CD4-positive, alpha-beta memory T cell (primary cell): ENCODE measurements around the gene ARMH3. TPM values are rescaled to one million over a fixed set of nuclear protein-coding genes. Genes with fewer than 3 reads are reported as not detected.

Experiments used
- CTCF ChIA-PET: fragments of 350-600 bp; sonication (Branson Sonifier 250); formaldehyde crosslinking; loops from one replicate; lab custom pipeline; 2021; ENCODE audit warnings: inconsistent platforms; ENCODE audit not compliant: partially characterized antibody; lab: Charles Lee
- POLR2A ChIA-PET: fragments of 350-600 bp; sonication (Branson Sonifier 250); formaldehyde crosslinking; loops from one replicate; lab custom pipeline; 2021; ENCODE audit not compliant: partially characterized antibody; lab: Charles Lee
- DNase-seq, 5 donors: peaks; one replicate each; pipeline versions ENCODE4 v3.0.0 to v3.0.0-alpha.2; 2020 to 2022; ENCODE audit warnings: mixed read lengths in 1 of 5
- H3K27ac ChIP-seq: one replicate; pipeline ENCODE4 v1.7.0; 2013; ENCODE audit warnings: low read depth, low read length
- H3K27me3 ChIP-seq: 2 replicates; pipeline ENCODE4 v1.7.0; 2013; ENCODE audit warnings: mild to moderate bottlenecking, low read length, moderate library complexity; ENCODE audit not compliant: insufficient read depth
- H3K36me3 ChIP-seq: 2 replicates; pipeline ENCODE4 v1.7.0; 2013; ENCODE audit warnings: mild to moderate bottlenecking, low read length, moderate library complexity; ENCODE audit not compliant: insufficient read depth
- H3K4me1 ChIP-seq: 2 replicates; pipeline ENCODE4 v1.7.0; 2013; ENCODE audit warnings: mild to moderate bottlenecking, low read length, moderate library complexity; ENCODE audit not compliant: insufficient read depth
- H3K4me3 ChIP-seq, 2 donors: one replicate each; pipeline ENCODE4 v1.7.0; 2013; ENCODE audit warnings: low read length in 2 of 2, mild to moderate bottlenecking in 1 of 2
- H3K9me3 ChIP-seq, 2 donors: one replicate each; pipeline ENCODE4 v1.7.0; 2013; ENCODE audit warnings: low read length in 2 of 2, control low read depth in 1 of 2; ENCODE audit not compliant: control insufficient read depth in 1 of 2
- H3K27ac Mint-ChIP-seq, 7 donors: one replicate each; pipeline ENCODE4 v1.8.0; 2020 to 2021; ENCODE audit warnings: mixed read lengths in 7 of 7, mild to moderate bottlenecking in 6 of 7, inconsistent platforms in 3 of 7, moderate library complexity in 3 of 7
- H3K27me3 Mint-ChIP-seq, 2 donors: one replicate each; pipeline ENCODE4 v1.8.0; 2020 to 2021; ENCODE audit warnings: mixed read lengths in 2 of 2
- H3K36me3 Mint-ChIP-seq, 2 donors: one replicate each; pipeline ENCODE4 v1.8.0; 2020 to 2021; ENCODE audit warnings: mixed read lengths in 2 of 2, inconsistent platforms in 1 of 2, mild to moderate bottlenecking in 1 of 2
- H3K4me1 Mint-ChIP-seq, 4 donors: one replicate each; pipeline ENCODE4 v1.8.0; 2020 to 2021; ENCODE audit warnings: mixed read lengths in 4 of 4, mild to moderate bottlenecking in 1 of 4
- H3K4me3 Mint-ChIP-seq, 8 donors: one replicate each; pipeline ENCODE4 v1.8.0; 2020 to 2021; ENCODE audit warnings: mixed read lengths in 8 of 8, mild to moderate bottlenecking in 7 of 8, moderate library complexity in 6 of 8, inconsistent platforms in 3 of 8
- H3K9me3 Mint-ChIP-seq, 8 donors: one replicate each; pipeline ENCODE4 v1.8.0; 2020 to 2021; ENCODE audit warnings: mixed read lengths in 8 of 8, mild to moderate bottlenecking in 5 of 8, inconsistent platforms in 3 of 8, moderate library complexity in 1 of 8
- intact Hi-C: fragments of 100-400 bp; cut with micrococcal nuclease; formaldehyde crosslinking; loops from one replicate; pipeline ENCODE4 v1.15.1; 2023
- polyA plus RNA-seq, 2 donors: library from polyadenylated mRNA; unstranded; fragments of 300-500 nt; fragmentation: Illumina TruSeq; gene quantifications; one replicate each; pipeline ENCODE4 v1.2.3, GENCODE V29; 2021
- total RNA-seq, 2 experiments: library from RNA; stranded (reverse); gene quantifications; one replicate each; pipeline ENCODE4 v1.2.3, GENCODE V29; 2021

The ARMH3 gene
- total and polyA plus RNA-seq, 4 experiments from 2014 or later = 21.9 to 31.8 (median 30.0) TPM

GRCh38 chr10:101818872-101819633 lies 236.9 kb downstream of the ARMH3 start:
- intact Hi-C loops = loop anchor here (1.0 to 5.0 kb wide), 7 partner anchors 11 to 828 kb away; partner anchors contain the start of genes ARMH3, HPS6, NOLC1 and NPM3
- peaks cover 39% of the 10 kb centered on the region for H3K4me1 ChIP-seq
- Mint-ChIP-seq H3K4me1 (peaks cover 26 to 52% (median 34%) of the 10 kb centered on the region in 4 donors), H3K9me3 (no peaks in the 10 kb centered on the region), H3K4me3 (peak overlapping the region; percentile 94 to 100 (median 98)), H3K27ac (peak overlapping the region; percentile 91 to 100 (median 97)), H3K27me3 (no peaks in the 10 kb centered on the region), H3K36me3 (peaks cover 10 to 22% of the 10 kb centered on the region in 2 donors)
- peak overlapping the region; percentile 85 for H3K27ac ChIP-seq
- peak overlapping the region; percentile 74 to 95 for H3K4me3 ChIP-seq
- ChIA-PET POLR2A (interaction anchor here (0.9 to 9.9 kb wide), 25 partner anchors 10 to 924 kb away, joined by 3 to 204 read pairs (median 5); partner anchors contain the start of genes ARMH3, KCNIP2, NOLC1 and NPM3), CTCF (interaction anchor here (0.7 to 8.4 kb wide), 8 partner anchors 9 to 410 kb away, joined by 3 to 88 read pairs (median 6); partner anchors contain the start of genes KCNIP2 and NPM3)
- no peaks in the 10 kb centered on the region for H3K9me3 ChIP-seq
- H3K27me3 ChIP-seq = no peaks in the 10 kb centered on the region
- DNase-seq = no peak
- H3K36me3 ChIP-seq = no peaks in the 10 kb centered on the region

- H3K9me3 ChIP-seq = no peaks in the 10 kb centered on the region
- Mint-ChIP-seq H3K27me3 (no peaks in the 10 kb centered on the region), H3K4me3 (peak within 1 kb of the TSS; percentile 94 to 100 (median 98)), H3K27ac (peak within 1 kb of the TSS; percentile 91 to 100 (median 97)), H3K4me1 (peaks cover 31 to 59% (median 42%) of the 10 kb centered on the region in 4 donors), H3K36me3 (peaks cover 15 to 28% of the 10 kb centered on the region in 2 donors), H3K9me3 (no peaks in the 10 kb centered on the region)
- peak within 1 kb of the TSS; percentile 95 for H3K4me3 ChIP-seq
- peaks cover 5% of the 10 kb centered on the region for H3K36me3 ChIP-seq
- ChIA-PET CTCF (interaction anchor here (0.8 to 8.4 kb wide), 7 partner anchors 10 to 220 kb away, joined by 3 to 88 read pairs (median 6); partner anchors contain the start of genes KCNIP2 and NPM3), POLR2A (interaction anchor here (0.7 to 9.9 kb wide), 35 partner anchors 9 to 1578 kb away, joined by 3 to 204 read pairs (median 4); partner anchors contain the start of genes ACTR1A, ARMH3, ATP5MK and DPCD)
- intact Hi-C loops = loop anchor here (1.0 to 5.0 kb wide), 7 partner anchors 12 to 829 kb away; partner anchors contain the start of genes ARMH3, HPS6, NOLC1 and NPM3
- H3K27me3 ChIP-seq = no peaks in the 10 kb centered on the region
- peaks cover 47% of the 10 kb centered on the region for H3K4me1 ChIP-seq
- H3K27ac ChIP-seq = peak within 1 kb of the TSS; percentile 85
- DNase-seq = peak; percentile 97 to 100 (median 99)
These were observed 237.7 kb downstream of the ARMH3 start, which contains the start of gene OGA for GRCh38 chr10:101818119-101818871. Gene OGA (minus strand): TSS chr10:101818444. CDS start chr10:101818022, 422 bp downstream.

DNA sequence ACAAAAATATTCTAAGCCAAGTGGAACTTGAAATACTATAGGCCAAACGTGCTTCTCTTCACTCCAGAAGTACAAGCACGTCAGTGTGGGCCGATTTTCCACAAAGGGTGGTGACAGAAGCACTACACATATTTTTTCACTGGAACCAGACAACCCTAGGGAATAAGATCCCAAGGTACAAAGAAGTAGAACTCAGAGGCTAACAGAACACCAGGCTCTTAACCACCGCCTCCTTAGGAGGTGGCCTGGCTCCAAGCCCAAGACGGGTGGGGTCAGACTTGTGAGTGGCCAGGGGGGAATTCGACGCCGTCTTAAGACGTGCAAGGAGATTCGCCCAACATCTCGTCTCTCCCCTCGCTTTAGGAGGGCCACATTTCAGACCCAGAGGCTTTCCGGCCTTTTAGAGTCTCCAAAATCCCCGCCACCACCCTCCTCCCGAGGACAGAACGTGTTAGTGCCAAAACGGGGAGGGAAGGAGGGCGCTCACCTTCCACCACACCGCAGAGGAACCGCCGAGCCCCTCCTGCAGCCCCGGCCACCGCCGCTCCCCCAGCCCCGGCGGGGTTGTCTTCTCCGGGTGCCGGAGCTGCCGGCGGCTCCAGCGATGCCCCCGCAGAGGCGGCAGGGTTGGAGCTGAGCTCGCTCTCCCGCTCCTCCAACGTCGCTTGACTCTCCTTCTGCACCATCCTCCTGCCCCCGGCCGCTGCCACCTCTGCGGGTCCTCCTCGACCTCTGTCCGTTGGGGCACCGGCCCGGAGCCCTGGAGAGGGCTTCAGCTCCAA lies 238.4 kb downstream of the ARMH3 start:
- Histone ChIP-seq H3K4me3 (peak overlapping the region; percentile 95), H3K36me3 (peaks cover 8% of the 10 kb centered on the region), H3K27ac (peak overlapping the region; percentile 85), H3K27me3 (no peaks in the 10 kb centered on the region), H3K9me3 (no peaks in the 10 kb centered on the region), H3K4me1 (peaks cover 54% of the 10 kb centered on the region)
- ChIA-PET CTCF (interaction anchor here (2.5 to 8.4 kb wide), 5 partner anchors 16 to 35 kb away, joined by 11 to 88 read pairs (median 35); partner anchors contain the start of genes KCNIP2 and NPM3), POLR2A (interaction anchor here (0.7 to 9.9 kb wide), 30 partner anchors 8 to 1579 kb away, joined by 3 to 204 read pairs (median 4); partner anchors contain the start of genes ACTR1A, ARMH3, ATP5MK and DPCD)
- DNase-seq = peak in 3 of 5 donors; percentile 19 to 67 (median 51)
- Mint-ChIP-seq H3K27me3 (no peaks in the 10 kb centered on the region), H3K27ac (peak overlapping the region; percentile 91 to 100 (median 97)), H3K4me1 (peaks cover 37 to 67% (median 48%) of the 10 kb centered on the region in 4 donors), H3K36me3 (peaks cover 23 to 36% of the 10 kb centered on the region in 2 donors), H3K4me3 (peak overlapping the region; percentile 94 to 100 (median 98)), H3K9me3 (no peaks in the 10 kb centered on the region)
- intact Hi-C loops = loop anchor here (1.0 to 5.0 kb wide), 7 partner anchors 13 to 830 kb away; partner anchors contain the start of genes ARMH3, HPS6, NOLC1 and NPM3

GRCh38 chr10:101816913-101817336 lies 239.0 kb downstream of the ARMH3 start:
- Histone ChIP-seq H3K4me1 (peaks cover 60% of the 10 kb centered on the region), H3K9me3 (no peaks in the 10 kb centered on the region), H3K27ac (peak overlapping the region; percentile 85), H3K36me3 (peaks cover 14% of the 10 kb centered on the region), H3K27me3 (no peaks in the 10 kb centered on the region), H3K4me3 (peak overlapping the region; percentile 95)
- H3K4me3 Mint-ChIP-seq = peak overlapping the region; percentile 94 to 100 (median 98)
- peaks cover 24 to 36% of the 10 kb centered on the region in 2 donors for H3K36me3 Mint-ChIP-seq
- H3K27me3 Mint-ChIP-seq = no peaks in the 10 kb centered on the region
- ChIA-PET CTCF (interaction anchor here (2.4 to 2.6 kb wide), 3 partner anchors 18 to 24 kb away, joined by 6 to 14 read pairs (median 11); no protein-coding TSS in a partner anchor), POLR2A (interaction anchor here (1.4 to 9.9 kb wide), 7 partner anchors 13 to 38 kb away, joined by 3 to 204 read pairs (median 30); partner anchors contain the start of gene NPM3)
- H3K27ac Mint-ChIP-seq = peak overlapping the region; percentile 80 to 100 (median 95)
- intact Hi-C loops = loop anchor here (5.0 kb wide), 1 partner anchor 830 kb away; no protein-coding TSS in a partner anchor
- peaks cover 39 to 69% (median 50%) of the 10 kb centered on the region in 4 donors for H3K4me1 Mint-ChIP-seq
- no peaks in the 10 kb centered on the region for H3K9me3 Mint-ChIP-seq
- no peak for DNase-seq

GRCh38 chr10:101816376-101816775 lies 239.6 kb downstream of the ARMH3 start:
- H3K36me3 Mint-ChIP-seq = peaks cover 30 to 38% of the 10 kb centered on the region in 2 donors
- peaks cover 37 to 69% (median 50%) of the 10 kb centered on the region in 4 donors for H3K4me1 Mint-ChIP-seq
- DNase-seq = no peak
- peak overlapping the region; percentile 84 to 100 (median 95) for H3K27ac Mint-ChIP-seq
- Histone ChIP-seq H3K36me3 (peaks cover 16% of the 10 kb centered on the region), H3K9me3 (no peaks in the 10 kb centered on the region), H3K27ac (peak overlapping the region; percentile 85), H3K27me3 (no peaks in the 10 kb centered on the region), H3K4me1 (peaks cover 60% of the 10 kb centered on the region), H3K4me3 (peak overlapping the region; percentile 95)
- H3K4me3 Mint-ChIP-seq = peak overlapping the region; percentile 94 to 100 (median 98)
- no peaks in the 10 kb centered on the region for H3K27me3 Mint-ChIP-seq
- no peaks in the 10 kb centered on the region for H3K9me3 Mint-ChIP-seq
- intact Hi-C loops = loop anchor here (5.0 kb wide), 1 partner anchor 831 kb away; no protein-coding TSS in a partner anchor
- POLR2A ChIA-PET = interaction anchor here (1.4 to 9.9 kb wide), 6 partner anchors 12 to 37 kb away, joined by 3 to 204 read pairs (median 46); partner anchors contain the start of gene NPM3
- CTCF ChIA-PET = interaction anchor here (1.1 to 2.6 kb wide), 4 partner anchors 19 to 34 kb away, joined by 3 to 14 read pairs (median 8); no protein-coding TSS in a partner anchor
